ENCODE results near the gene RAB21. TPM values are rescaled to one million over a fixed set of nuclear protein-coding genes. Genes with fewer than 3 reads are reported as not detected.
A peak's percentile ranks its signal among the peaks of the same experiment; 100 is the strongest.

The RAB21 gene
- total RNA-seq, 1 donor from 2014 or later, result 31.4 TPM

GRCh38 chr12:71772735-71773134 lies 18.1 kb downstream of the RAB21 start:
- H3K9me3 ChIP-seq (ENCODE audit: low read depth), result no peaks in the 10 kb centered on the region
- no peak for DNase-seq (ENCODE audit: low spot score)
- H3K4me2 ChIP-seq, result no peak overlapping the region
- H3F3A ChIP-seq (ENCODE audit: low read depth), result no peaks in the 10 kb centered on the region
- Mint-ChIP-seq H3K27ac (no peak overlapping the region), H3K4me1 (no peaks in the 10 kb centered on the region), H3K36me3 (peaks cover 26% of the 10 kb centered on the region), H3K4me3 (no peak overlapping the region), H3K27me3 (ENCODE audit: insufficient read depth, low read depth) (no peaks in the 10 kb centered on the region), H3K9me3 (no peaks in the 10 kb centered on the region)
- no peak overlapping the region for H3K4me3 ChIP-seq
- H2AFZ ChIP-seq (replicated peaks), result no peak overlapping the region
- H4K20me1 ChIP-seq (ENCODE audit: low read depth), result peaks cover 20% of the 10 kb centered on the region
- H3K27ac ChIP-seq, result no peak overlapping the region
- H3K36me3 ChIP-seq, result peaks cover 7% of the 10 kb centered on the region
- no peaks in the 10 kb centered on the region for H3K4me1 ChIP-seq
- H3K9ac ChIP-seq, result no peak overlapping the region
- no peaks in the 10 kb centered on the region for H3K27me3 ChIP-seq
- TF ChIP-seq EZH2phosphoT487 (IDR thresholded peaks at IDR 0.05) (no peak), CTCF (IDR thresholded peaks at IDR 0.05) (no peak), EZH2 (IDR thresholded peaks at IDR 0.05) (no peak)
- H3K79me2 ChIP-seq (ENCODE audit: low read depth), result peaks cover 33% of the 10 kb centered on the region

GRCh38 chr12:71780237-71780822 lies 25.7 kb downstream of the RAB21 start:
- no peaks in the 10 kb centered on the region for H3F3A ChIP-seq (ENCODE audit: low read depth)
- Mint-ChIP-seq H3K36me3 (peaks cover 1% of the 10 kb centered on the region), H3K9me3 (no peaks in the 10 kb centered on the region), H3K4me3 (no peak overlapping the region), H3K4me1 (no peaks in the 10 kb centered on the region), H3K27ac (no peak overlapping the region), H3K27me3 (ENCODE audit: insufficient read depth, low read depth) (no peaks in the 10 kb centered on the region)
- no peak overlapping the region for H3K9ac ChIP-seq
- TF ChIP-seq EZH2 (IDR thresholded peaks at IDR 0.05), result no peak
- peak; percentile 81 for TF ChIP-seq CTCF (IDR thresholded peaks at IDR 0.05)
- DNase-seq (ENCODE audit: low spot score), result peak; percentile 40
- no peaks in the 10 kb centered on the region for H3K79me2 ChIP-seq (ENCODE audit: low read depth)
- no peaks in the 10 kb centered on the region for H3K4me1 ChIP-seq
- H2AFZ ChIP-seq (replicated peaks), result no peak overlapping the region
- no peak overlapping the region for H3K4me2 ChIP-seq
- H3K9me3 ChIP-seq (ENCODE audit: low read depth), result no peaks in the 10 kb centered on the region
- peaks cover 7% of the 10 kb centered on the region for H3K36me3 ChIP-seq
- H3K27ac ChIP-seq, result no peak overlapping the region
- H3K4me3 ChIP-seq, result no peak overlapping the region
- no peaks in the 10 kb centered on the region for H3K27me3 ChIP-seq
- H4K20me1 ChIP-seq (ENCODE audit: low read depth), result peaks cover 12% of the 10 kb centered on the region

- Histone ChIP-seq H3K4me2 (no peak overlapping the region), H2AFZ (replicated peaks) (no peak overlapping the region), H3K9me3 (ENCODE audit: low read depth) (no peaks in the 10 kb centered on the region), H3K27me3 (no peaks in the 10 kb centered on the region), H3F3A (ENCODE audit: low read depth) (no peaks in the 10 kb centered on the region), H3K27ac (no peak overlapping the region), H3K36me3 (peaks cover 19% of the 10 kb centered on the region), H3K4me1 (no peaks in the 10 kb centered on the region), H4K20me1 (ENCODE audit: low read depth) (peaks cover 12% of the 10 kb centered on the region), H3K4me3 (no peak overlapping the region), H3K9ac (no peak overlapping the region), H3K79me2 (ENCODE audit: low read depth) (no peaks in the 10 kb centered on the region)
- no peak for DNase-seq (ENCODE audit: low spot score)
- no peak for TF ChIP-seq EZH2 (IDR thresholded peaks at IDR 0.05)
- no peak for TF ChIP-seq EZH2phosphoT487 (IDR thresholded peaks at IDR 0.05)
- TF ChIP-seq CTCF (IDR thresholded peaks at IDR 0.05), result no peak
- Mint-ChIP-seq H3K4me3 (no peak overlapping the region), H3K36me3 (peaks cover 9% of the 10 kb centered on the region), H3K27ac (no peak overlapping the region), H3K4me1 (no peaks in the 10 kb centered on the region), H3K27me3 (ENCODE audit: insufficient read depth, low read depth) (no peaks in the 10 kb centered on the region), H3K9me3 (no peaks in the 10 kb centered on the region)
Observed at GRCh38 chr12:71782017-71782416, 27.4 kb downstream of the RAB21 start.

All from neural progenitor cell (in vitro differentiated cells).